ENCODE results near the gene MBOAT1.

DNA sequence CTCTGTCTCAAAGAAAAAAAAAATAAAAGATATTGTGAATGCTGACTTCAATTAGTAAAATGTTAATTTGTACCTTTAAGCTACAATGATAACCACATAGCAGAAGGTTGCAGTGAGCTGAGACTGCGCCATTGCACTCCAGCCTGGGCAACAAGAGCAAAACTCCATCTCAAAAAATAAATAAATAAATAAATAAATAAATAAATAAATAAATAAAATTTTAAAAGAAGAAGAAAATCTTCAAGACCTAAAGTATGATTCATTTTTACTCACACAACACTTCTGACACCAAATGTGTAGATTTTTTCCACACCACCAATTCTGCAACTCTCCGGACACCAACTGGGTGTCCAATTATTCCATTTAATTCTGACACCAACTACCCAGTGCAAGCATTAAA lies 28.8 kb upstream of the MBOAT1 start:
- TF ChIP-seq, protein P1, sequence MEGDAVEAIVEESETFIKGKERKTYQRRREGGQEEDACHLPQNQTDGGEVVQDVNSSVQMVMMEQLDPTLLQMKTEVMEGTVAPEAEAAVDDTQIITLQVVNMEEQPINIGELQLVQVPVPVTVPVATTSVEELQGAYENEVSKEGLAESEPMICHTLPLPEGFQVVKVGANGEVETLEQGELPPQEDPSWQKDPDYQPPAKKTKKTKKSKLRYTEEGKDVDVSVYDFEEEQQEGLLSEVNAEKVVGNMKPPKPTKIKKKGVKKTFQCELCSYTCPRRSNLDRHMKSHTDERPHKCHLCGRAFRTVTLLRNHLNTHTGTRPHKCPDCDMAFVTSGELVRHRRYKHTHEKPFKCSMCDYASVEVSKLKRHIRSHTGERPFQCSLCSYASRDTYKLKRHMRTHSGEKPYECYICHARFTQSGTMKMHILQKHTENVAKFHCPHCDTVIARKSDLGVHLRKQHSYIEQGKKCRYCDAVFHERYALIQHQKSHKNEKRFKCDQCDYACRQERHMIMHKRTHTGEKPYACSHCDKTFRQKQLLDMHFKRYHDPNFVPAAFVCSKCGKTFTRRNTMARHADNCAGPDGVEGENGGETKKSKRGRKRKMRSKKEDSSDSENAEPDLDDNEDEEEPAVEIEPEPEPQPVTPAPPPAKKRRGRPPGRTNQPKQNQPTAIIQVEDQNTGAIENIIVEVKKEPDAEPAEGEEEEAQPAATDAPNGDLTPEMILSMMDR (IDR thresholded peaks at IDR 0.05): no peak
- no peak for TF ChIP-seq EP300 (IDR thresholded peaks at IDR 0.05)
- TF ChIP-seq POLR2A (IDR thresholded peaks at IDR 0.05): no peak
- TF ChIP-seq POLR2AphosphoS5 (IDR thresholded peaks at IDR 0.05): no peak

All from stomach (tissue), 4 donors.